Trophoblast cell (in vitro differentiated cells and primary cell): ENCODE data around the gene KLHL21.
A peak's percentile ranks its signal among the peaks of the same experiment; 100 is the strongest.

Experiments
- DNase-seq, 2 donors: peaks; one replicate each; pipeline ENCODE4 v3.0.0-alpha.2; 2016
- H2AFZ ChIP-seq: 2 replicates; pipeline ENCODE4 v1.6.1; 2013; ENCODE audit warnings: low read length, moderate library complexity, mild to moderate bottlenecking; ENCODE audit not compliant: insufficient read depth, poor library complexity
- H2AK5ac ChIP-seq: 2 replicates; pipeline ENCODE4 v1.6.1; 2013; ENCODE audit warnings: mild to moderate bottlenecking, low read length
- H2BK120ac ChIP-seq: 2 replicates; pipeline ENCODE4 v1.6.1; 2013; ENCODE audit warnings: low read length, mild to moderate bottlenecking, moderate library complexity; ENCODE audit not compliant: insufficient read depth, poor library complexity
- H2BK12ac ChIP-seq: 2 replicates; pipeline ENCODE4 v1.6.1; 2013; ENCODE audit warnings: mild to moderate bottlenecking, low read length, moderate library complexity
- H2BK5ac ChIP-seq: 2 replicates; pipeline ENCODE4 v1.6.1; 2013; ENCODE audit warnings: low read length, low read depth, moderate library complexity, mild to moderate bottlenecking; ENCODE audit not compliant: poor library complexity
- H3K14ac ChIP-seq: 2 replicates; pipeline ENCODE4 v1.6.1; 2013; ENCODE audit warnings: mild to moderate bottlenecking, low read length
- H3K18ac ChIP-seq: 2 replicates; pipeline ENCODE4 v1.6.1; 2013; ENCODE audit warnings: mild to moderate bottlenecking, low read length
- H3K23ac ChIP-seq: 2 replicates; pipeline ENCODE4 v1.6.1; 2013; ENCODE audit warnings: low read length
- H3K27ac ChIP-seq: 2 replicates; pipeline ENCODE4 v1.5.1; 2013; ENCODE audit warnings: low read depth, mild to moderate bottlenecking, inconsistent platforms, low read length, moderate library complexity
- H3K27me3 ChIP-seq: 2 replicates; pipeline ENCODE4 v1.6.1; 2013; ENCODE audit warnings: inconsistent platforms, mild to moderate bottlenecking, low read length, moderate library complexity; ENCODE audit not compliant: insufficient read depth
- H3K36me3 ChIP-seq, 2 experiments: 1 replicate in 1 of 2; 2 replicates in 1 of 2; pipeline ENCODE4 v1.6.1; 2013; ENCODE audit warnings: low read length in 2 of 2, mild to moderate bottlenecking in 2 of 2, moderate library complexity in 1 of 2; ENCODE audit not compliant: insufficient read depth in 2 of 2, control insufficient read depth in 1 of 2
- H3K4ac ChIP-seq: 2 replicates; pipeline ENCODE4 v1.6.1; 2013; ENCODE audit warnings: low read depth, mild to moderate bottlenecking, low read length, moderate library complexity
- H3K4me1 ChIP-seq, 2 experiments: 1 replicate in 1 of 2; 2 replicates in 1 of 2; pipeline ENCODE4 v1.6.1; 2013; ENCODE audit warnings: low read length in 2 of 2, mild to moderate bottlenecking in 2 of 2, moderate library complexity in 1 of 2; ENCODE audit not compliant: insufficient read depth in 2 of 2, control insufficient read depth in 1 of 2
- H3K4me2 ChIP-seq: 2 replicates; pipeline ENCODE4 v1.6.1; 2013; ENCODE audit warnings: inconsistent platforms, mild to moderate bottlenecking, low read length, moderate library complexity
- H3K4me3 ChIP-seq: 2 replicates; pipeline ENCODE4 v1.5.1; 2013; ENCODE audit warnings: mild to moderate bottlenecking, low read depth, low read length, inconsistent platforms
- H3K79me1 ChIP-seq: one replicate; pipeline ENCODE4 v1.6.1; 2013; ENCODE audit warnings: low read length
- H3K79me2 ChIP-seq: 2 replicates; pipeline ENCODE4 v1.6.1; 2013; ENCODE audit warnings: low read length, mild to moderate bottlenecking; ENCODE audit not compliant: control insufficient read depth, insufficient read depth, poor library complexity
- H3K9ac ChIP-seq: 2 replicates; pipeline ENCODE4 v1.6.1; 2013; ENCODE audit warnings: mild to moderate bottlenecking, low read length
- H3K9me3 ChIP-seq: 2 replicates; pipeline ENCODE4 v1.6.1; 2013; ENCODE audit warnings: low read depth, mild to moderate bottlenecking, control low read depth, inconsistent platforms, low read length; ENCODE audit not compliant: insufficient read depth
- H4K12ac ChIP-seq: 2 replicates; pipeline ENCODE4 v1.6.1; 2013; ENCODE audit warnings: low read depth, mild to moderate bottlenecking, low read length, moderate library complexity
- H4K8ac ChIP-seq: 2 replicates; pipeline ENCODE4 v1.6.1; 2013; ENCODE audit warnings: low read depth, mild to moderate bottlenecking, low read length, moderate library complexity
- H4K91ac ChIP-seq: one replicate; pipeline ENCODE4 v1.6.1; 2013; ENCODE audit warnings: low read depth, mild to moderate bottlenecking, low read length, moderate library complexity
- WGBS: extraction: QIAGEN DNeasy Blood & Tissue Kit; methylation state at CpG from one replicate; pipeline ENCODE4 v1.1.7; 2013; ENCODE audit warnings: missing lambda C conversion rate; ENCODE audit not compliant: insufficient read length, insufficient coverage; ENCODE audit errors: extremely low coverage; 5-methylcytosine and 5-hydroxymethylcytosine counted together

KLHL21 gene

GRCh38 chr1:6623269-6623965, 20.7 kb upstream of the KLHL21 start:
- Histone ChIP-seq H3K9me3 (peaks cover 4% of the 10 kb centered on the region), H3K4me2 (no peak overlapping the region)

GRCh38 chr1:6622396-6623152, 19.9 kb upstream of the KLHL21 start:
- peaks cover 20% of the 10 kb centered on the region for H3K79me1 ChIP-seq

More at GRCh38 chr1:6623269-6623965, 20.7 kb upstream of the KLHL21 start:
- H3K4ac ChIP-seq, result no peak overlapping the region
- H3K18ac ChIP-seq, result no peak overlapping the region
- peak overlapping the region; percentile 77 for H2BK5ac ChIP-seq
- H3K9ac ChIP-seq, result no peak overlapping the region
- no peak overlapping the region for H4K12ac ChIP-seq
- peaks cover 20% of the 10 kb centered on the region for H3K79me1 ChIP-seq
- H2BK120ac ChIP-seq, result peak overlapping the region; percentile 46
- H4K91ac ChIP-seq, result peak overlapping the region; percentile 74
- H3K23ac ChIP-seq, result no peak overlapping the region
- no CpG with 5 or more reads among the region's 14 CpGs for WGBS
- H2AK5ac ChIP-seq, result no peak overlapping the region
- H3K79me2 ChIP-seq, result peaks cover 13% of the 10 kb centered on the region
- H3K14ac ChIP-seq, result peak overlapping the region; percentile 42
- H3K27ac ChIP-seq, result peak overlapping the region; percentile 94
- H2BK12ac ChIP-seq, result peak overlapping the region; percentile 59
- peak; percentile 80 to 95 for DNase-seq
- H3K4me3 ChIP-seq, result no peak overlapping the region
- H3K36me3 ChIP-seq, result peaks cover 55 to 57% of the 10 kb centered on the region in 2 experiments
- peaks cover 23 to 29% of the 10 kb centered on the region in 2 experiments for H3K4me1 ChIP-seq
- H2AFZ ChIP-seq, result no peak overlapping the region
- peak overlapping the region; percentile 13 for H4K8ac ChIP-seq
- no peaks in the 10 kb centered on the region for H3K27me3 ChIP-seq

GRCh38 chr1:6621429-6622391, 19.0 kb upstream of the KLHL21 start:
- no peak overlapping the region for H2BK12ac ChIP-seq
- no peak overlapping the region for H2BK120ac ChIP-seq
- peaks cover 23 to 29% of the 10 kb centered on the region in 2 experiments for H3K4me1 ChIP-seq
- peaks cover 20% of the 10 kb centered on the region for H3K79me1 ChIP-seq
- no peaks in the 10 kb centered on the region for H3K27me3 ChIP-seq
- H3K27ac ChIP-seq, result peak overlapping the region; percentile 94
- peaks cover 4% of the 10 kb centered on the region for H3K9me3 ChIP-seq
- H3K4ac ChIP-seq, result no peak overlapping the region
- H3K79me2 ChIP-seq, result peaks cover 15% of the 10 kb centered on the region
- H3K9ac ChIP-seq, result no peak overlapping the region
- no peak overlapping the region for H3K23ac ChIP-seq
- no peak overlapping the region for H3K4me3 ChIP-seq
- no peak overlapping the region for H3K4me2 ChIP-seq
- peak in 1 of 2 donors; percentile 17 for DNase-seq
- no peak overlapping the region for H4K12ac ChIP-seq
- H3K18ac ChIP-seq, result peak overlapping the region; percentile 5
- no CpG with 5 or more reads among the region's 41 CpGs for WGBS
- H3K14ac ChIP-seq, result no peak overlapping the region
- H2BK5ac ChIP-seq, result peak overlapping the region; percentile 83
- H2AFZ ChIP-seq, result no peak overlapping the region
- H3K36me3 ChIP-seq, result peaks cover 57 to 61% of the 10 kb centered on the region in 2 experiments
- H4K8ac ChIP-seq, result no peak overlapping the region
- H2AK5ac ChIP-seq, result no peak overlapping the region
- no peak overlapping the region for H4K91ac ChIP-seq

More at GRCh38 chr1:6622396-6623152, 19.9 kb upstream of the KLHL21 start:
- Histone ChIP-seq H3K4ac (peak overlapping the region; percentile 28), H3K79me2 (peaks cover 13% of the 10 kb centered on the region), H3K23ac (no peak overlapping the region), H2AK5ac (peak overlapping the region; percentile 59), H2BK12ac (peak overlapping the region; percentile 72), H3K4me3 (no peak overlapping the region), H3K9me3 (peaks cover 4% of the 10 kb centered on the region), H4K91ac (peak overlapping the region; percentile 87), H3K18ac (peak overlapping the region; percentile 82), H3K27ac (peak overlapping the region; percentile 94), H2AFZ (no peak overlapping the region), H3K9ac (no peak overlapping the region), H4K8ac (peak overlapping the region; percentile 80), H3K14ac (peak overlapping the region; percentile 76), H3K4me2 (peak overlapping the region; percentile 13), H3K4me1 (peaks cover 23 to 29% of the 10 kb centered on the region in 2 experiments), H3K27me3 (no peaks in the 10 kb centered on the region), H3K36me3 (peaks cover 55 to 57% of the 10 kb centered on the region in 2 experiments), H2BK120ac (peak overlapping the region; percentile 82), H2BK5ac (peak overlapping the region; percentile 83), H4K12ac (no peak overlapping the region)
- WGBS, result no CpG with 5 or more reads among the region's 10 CpGs
- DNase-seq, result peak; percentile 90 to 92

- no CpG with 5 or more reads among the region's 4 CpGs for WGBS
Observed at GRCh38 chr1:6619045-6619444, 16.4 kb upstream of the KLHL21 start.

More at GRCh38 chr1:6619045-6619444, 16.4 kb upstream of the KLHL21 start:
- no peaks in the 10 kb centered on the region for H3K27me3 ChIP-seq
- H3K9ac ChIP-seq, result no peak overlapping the region
- DNase-seq, result no peak
- H3K79me1 ChIP-seq, result peaks cover 16% of the 10 kb centered on the region
- H3K4me2 ChIP-seq, result no peak overlapping the region
- no peak overlapping the region for H4K91ac ChIP-seq
- no peak overlapping the region for H2AK5ac ChIP-seq
- peaks cover 58 to 61% of the 10 kb centered on the region in 2 experiments for H3K36me3 ChIP-seq
- H2AFZ ChIP-seq, result no peak overlapping the region
- peaks cover 18 to 29% of the 10 kb centered on the region in 2 experiments for H3K4me1 ChIP-seq
- peak overlapping the region; percentile 49 for H3K4ac ChIP-seq
- H3K9me3 ChIP-seq, result peaks cover 4% of the 10 kb centered on the region
- no peak overlapping the region for H2BK120ac ChIP-seq
- H3K4me3 ChIP-seq, result no peak overlapping the region
- H3K18ac ChIP-seq, result no peak overlapping the region
- H3K23ac ChIP-seq, result no peak overlapping the region
- peaks cover 24% of the 10 kb centered on the region for H3K79me2 ChIP-seq
- H2BK12ac ChIP-seq, result no peak overlapping the region
- H3K14ac ChIP-seq, result no peak overlapping the region
- H4K12ac ChIP-seq, result no peak overlapping the region
- no peak overlapping the region for H3K27ac ChIP-seq
- H2BK5ac ChIP-seq, result no peak overlapping the region
- H4K8ac ChIP-seq, result no peak overlapping the region
